Pulmonary artery endothelial cell (primary cell): ENCODE measurements around the gene CRKL. TPM values are rescaled to one million over a fixed set of nuclear protein-coding genes. Genes with fewer than 3 reads are reported as not detected.

Experiments
- DNase-seq: peaks from one replicate; pipeline ENCODE4 v3.0.0-alpha.2; 2011; ENCODE audit warnings: low read depth, low spot score
- total RNA-seq: library from RNA; depleted of rRNA; stranded (reverse); fragments of >200 nt; gene quantifications from 2 replicates; pipeline ENCODE4 v1.2.3, GENCODE V29; 2014

CRKL gene
- total RNA-seq, 1 donor from 2014 or later = 45.7 TPM

DNA sequence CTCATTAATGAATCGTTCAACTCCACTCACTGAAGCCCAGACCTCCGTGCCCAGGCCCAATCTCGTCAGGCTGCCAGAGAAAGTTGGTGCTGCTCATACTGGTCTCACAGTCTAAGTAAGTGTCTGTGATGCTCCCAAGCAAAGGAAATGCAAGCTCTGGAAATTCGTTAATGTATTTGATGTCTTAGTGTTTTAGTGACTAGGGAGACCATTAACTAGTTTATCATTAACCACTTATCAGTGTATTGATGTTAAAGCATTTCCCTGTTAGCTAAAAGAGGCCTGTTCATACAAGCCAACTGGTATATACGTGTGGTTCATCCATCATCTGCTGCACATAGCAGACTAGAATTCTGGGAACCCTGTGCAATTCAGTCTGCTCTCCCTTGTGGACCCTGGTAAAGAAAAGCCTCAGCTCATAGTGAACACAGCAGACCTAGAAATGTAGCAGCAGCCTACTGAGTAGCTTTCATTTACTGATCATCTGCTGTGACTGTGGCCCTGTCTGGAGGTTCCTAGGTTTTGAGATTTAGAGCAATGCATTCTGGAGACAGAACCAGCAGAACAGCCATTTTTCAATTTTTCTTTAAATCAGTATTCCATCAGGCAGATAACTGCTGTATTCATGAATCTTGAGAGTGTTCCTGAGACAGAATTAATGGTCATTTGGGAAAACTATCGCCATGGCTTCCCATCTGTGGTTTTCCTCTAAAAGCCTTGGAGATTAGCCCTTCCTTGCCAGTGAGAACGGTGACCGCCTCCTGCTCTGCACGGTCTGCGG, 34.1 kb downstream of the CRKL start:
- no peak for DNase-seq

DNA sequence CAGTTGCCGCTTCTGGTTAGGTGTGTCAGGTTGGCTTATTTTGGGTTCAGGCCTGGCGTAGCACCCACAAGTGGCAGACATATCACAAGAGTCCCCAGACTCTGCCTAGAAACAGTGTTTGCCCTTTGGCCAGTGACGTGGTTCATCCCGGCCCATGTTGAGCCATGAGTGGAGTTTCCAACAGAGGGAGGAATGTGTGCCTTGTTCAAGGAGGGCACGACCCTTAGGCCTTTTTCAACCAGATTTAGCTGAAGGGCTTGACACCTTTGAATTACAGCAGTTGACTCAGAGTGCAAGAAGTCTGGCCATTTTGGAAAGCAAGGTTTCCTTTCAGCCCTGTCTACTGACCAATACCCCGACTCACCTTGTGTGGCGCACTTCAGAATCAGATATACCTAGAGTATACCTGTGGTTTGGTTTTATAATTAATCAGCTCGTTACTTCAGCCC, 34.7 kb downstream of the CRKL start:
- DNase-seq = no peak

DNA sequence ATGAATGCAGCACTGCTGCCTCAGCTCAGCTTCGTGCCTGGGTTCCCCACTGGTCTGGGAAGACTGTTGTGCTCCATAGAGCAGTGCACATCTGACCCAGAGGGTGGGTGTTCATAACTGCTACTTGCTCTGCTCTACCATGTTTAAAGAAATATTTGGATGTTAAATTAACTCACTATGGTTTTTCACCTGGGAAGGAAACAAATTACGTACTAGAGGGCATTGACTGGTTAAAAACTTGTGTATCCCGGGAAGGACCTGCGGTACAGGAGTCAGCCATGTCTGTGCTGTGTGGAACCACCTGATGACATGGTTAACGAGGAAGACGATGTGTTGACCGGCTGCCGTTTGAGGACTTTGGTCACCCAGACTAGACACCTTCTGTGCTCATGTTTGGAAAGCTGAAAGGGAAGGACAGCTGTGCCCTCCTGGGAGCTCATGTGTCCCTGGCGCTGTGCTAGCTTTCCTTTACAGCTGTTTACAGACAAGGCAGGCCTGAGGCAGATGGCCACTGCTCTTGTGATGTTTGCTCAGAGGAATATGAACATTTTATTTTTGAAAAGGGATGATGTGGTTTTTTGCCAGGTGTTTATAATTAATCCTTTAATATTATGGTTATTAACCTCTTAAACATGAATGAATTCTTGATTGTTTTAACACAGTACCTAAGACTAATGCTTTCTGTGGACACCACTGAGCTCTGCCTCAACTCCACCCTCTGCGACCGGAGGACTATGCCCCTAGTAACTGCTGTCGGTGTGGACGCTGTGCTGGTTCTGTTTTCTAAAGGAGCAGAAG, 35.5 kb downstream of the CRKL start:
- no peak for DNase-seq

DNA sequence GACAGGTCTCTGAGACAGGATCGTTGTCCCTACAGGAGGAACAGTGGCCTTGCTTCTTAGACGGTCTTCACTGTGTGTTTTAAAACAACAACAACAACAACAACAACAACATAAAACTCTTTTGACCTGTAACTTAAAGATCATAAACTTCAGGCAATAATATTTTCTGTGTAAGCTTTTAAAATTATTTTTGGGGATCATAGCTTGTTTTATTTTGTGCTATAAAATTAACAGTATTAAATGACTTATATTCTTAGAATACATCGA, 36.1 kb downstream of the CRKL start:
- no peak for DNase-seq

DNA sequence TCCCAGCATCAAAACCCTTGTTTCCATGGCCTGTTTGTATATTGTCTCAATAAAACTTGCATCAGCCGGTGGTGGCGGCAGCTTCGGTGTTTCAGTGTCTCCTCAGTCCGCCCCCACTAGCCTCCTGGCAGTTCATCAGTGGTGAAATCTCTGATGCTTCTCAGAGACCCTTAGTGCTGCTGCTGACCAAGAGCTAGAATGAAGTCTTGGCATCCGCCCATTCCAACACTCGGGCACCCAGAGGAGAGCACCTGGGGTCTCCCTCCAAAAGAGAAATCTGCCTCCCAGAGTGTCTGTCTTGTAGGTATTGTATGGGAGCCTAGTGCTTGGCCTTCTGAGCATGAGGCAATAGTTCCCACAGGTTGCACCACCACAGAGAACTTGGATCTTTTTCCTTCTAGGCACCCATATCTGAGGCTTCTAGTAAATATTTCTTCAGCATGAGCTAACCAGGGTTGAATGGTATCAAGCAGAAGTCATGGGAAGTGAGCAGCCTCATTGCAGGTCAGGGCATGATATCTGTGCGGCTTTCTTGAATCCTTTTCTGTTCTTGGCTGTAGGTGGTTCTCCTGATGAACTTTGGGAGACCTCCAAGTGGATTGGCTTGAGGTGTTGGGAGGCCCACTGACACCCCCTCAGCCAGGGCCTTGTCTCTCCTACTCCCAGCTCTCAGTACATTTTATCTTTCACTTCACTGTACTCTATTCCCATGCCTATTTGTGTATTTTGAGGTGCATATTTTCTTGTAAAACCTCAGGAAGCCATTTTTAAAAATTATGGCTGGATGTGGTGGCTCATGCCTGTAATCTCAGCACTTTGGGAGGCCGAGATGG, 36.7 kb downstream of the CRKL start:
- DNase-seq = no peak

DNA sequence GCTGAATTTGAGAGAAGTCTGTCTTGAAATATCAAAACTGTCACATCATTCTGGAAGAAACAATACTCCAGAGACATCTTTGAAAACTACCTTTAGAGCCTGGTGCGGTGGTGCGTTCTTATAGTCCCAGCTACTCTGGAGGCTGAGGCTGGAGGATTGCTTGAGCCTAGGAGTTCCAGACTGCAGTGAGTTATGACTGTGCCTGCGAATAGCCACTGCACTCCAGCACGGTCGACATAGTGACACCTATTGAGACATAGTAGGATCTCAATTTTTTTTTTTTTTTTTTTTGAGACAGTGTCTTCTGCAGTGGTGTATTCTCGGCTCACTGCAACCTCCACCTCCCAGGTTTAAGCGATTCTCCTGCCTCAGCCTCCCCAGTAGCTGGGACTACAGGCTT, 38.3 kb downstream of the CRKL start:
- DNase-seq = no peak

DNA sequence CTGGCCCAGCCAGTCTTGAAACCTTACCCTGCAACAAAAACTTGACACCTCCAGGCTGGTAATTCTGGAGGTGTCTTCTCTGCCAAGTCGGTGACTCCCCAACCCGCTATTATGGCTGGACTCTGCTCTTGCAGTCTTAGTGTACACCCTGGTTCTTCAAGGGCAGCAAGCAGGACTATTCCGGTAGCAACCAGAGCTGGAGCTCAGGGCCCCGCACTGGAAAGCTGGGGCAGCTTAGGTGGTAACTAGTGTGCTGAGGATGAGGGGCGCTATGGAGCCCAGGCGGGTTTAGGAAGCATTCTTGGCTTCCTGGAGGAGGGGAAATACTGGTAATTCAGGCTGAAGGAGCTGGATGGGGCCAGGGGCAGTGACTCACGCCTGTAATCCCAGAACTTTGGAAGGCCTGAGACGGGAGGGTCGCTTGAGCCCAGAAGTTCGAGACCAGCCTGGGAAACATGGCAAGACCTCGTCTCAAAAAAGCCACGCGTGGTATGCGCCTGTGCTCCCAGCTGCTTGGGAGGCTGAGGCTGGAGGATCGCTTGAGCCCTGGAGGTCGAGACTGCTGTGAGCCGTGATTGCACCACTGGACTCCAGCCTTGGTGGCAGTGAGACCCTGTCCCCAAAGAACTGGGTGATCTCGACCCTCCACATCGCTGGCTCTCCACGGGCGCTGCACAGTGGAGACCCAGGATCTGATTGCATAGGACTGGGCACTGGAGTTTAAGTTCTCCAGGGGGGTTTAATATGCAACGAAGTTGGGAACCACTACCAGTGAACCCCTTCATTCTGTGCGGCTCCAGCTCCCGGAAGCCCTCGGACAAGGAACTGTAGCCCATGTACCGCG, 39.3 kb downstream of the CRKL start:
- no peak for DNase-seq

DNA sequence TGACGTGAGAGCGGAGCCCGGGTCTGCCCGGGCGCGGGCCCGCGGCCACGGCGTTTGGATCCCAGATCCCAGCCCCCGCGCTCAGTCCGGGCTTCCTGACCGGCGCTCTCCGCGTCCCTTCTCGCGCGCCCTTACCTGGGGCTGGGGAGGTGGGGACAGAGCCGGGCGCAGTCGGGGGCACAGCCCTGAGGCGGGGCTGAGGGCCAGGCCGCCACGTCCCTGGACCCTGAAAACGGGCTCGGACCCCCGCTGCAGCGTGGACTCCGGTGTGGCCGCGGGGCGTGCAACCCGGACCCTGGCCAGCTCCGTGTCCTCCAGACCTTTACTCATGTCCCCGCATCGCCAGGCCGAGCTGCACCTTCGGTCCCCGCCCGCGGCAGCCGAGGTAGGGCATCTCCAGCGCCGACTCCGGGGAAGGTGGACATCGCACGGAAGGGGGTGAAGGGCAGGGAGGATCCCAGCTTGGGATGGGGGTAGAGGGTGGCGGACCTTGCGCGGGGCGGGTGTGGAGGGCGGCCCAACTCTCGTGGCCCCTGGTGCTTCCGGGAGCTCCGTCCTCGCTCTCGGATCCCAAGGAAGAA, 40.0 kb downstream of the CRKL start:
- DNase-seq = no peak

DNA sequence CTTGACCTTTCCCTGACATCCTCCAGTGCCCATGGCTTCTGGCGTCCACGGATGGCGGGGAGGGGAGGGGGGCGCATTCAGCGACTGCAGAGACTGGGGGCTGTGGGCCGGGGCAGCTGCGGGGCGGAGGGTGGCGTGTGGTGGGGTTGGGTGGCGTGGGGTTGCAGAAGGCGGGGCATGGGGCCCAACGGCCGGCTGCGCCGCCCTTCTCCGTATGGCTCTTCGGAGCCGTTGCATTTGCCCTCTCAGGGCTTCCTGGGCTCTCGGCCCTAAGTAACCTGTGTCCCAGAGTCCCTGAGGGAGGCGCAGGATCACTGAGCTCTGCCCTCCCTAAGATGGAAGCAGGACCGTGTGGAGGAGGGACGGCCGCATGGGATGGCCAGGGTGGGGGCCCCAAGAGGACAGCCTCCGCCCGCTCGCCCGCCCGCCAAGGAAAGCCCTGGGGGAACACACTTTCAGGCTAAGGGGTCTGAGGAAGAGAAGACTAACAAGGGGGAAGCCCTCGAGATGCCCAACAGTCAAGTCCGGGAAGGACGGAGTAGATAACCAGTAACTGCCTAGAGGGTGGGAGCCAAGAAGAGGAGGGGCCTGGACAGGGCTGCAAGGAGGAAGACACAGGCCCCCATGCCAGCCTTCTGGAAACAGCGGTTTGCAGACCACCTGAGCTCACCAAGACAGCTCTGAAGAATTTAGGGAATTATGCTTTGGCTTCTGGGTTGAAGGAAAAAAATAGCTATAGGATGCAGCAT, 40.6 kb downstream of the CRKL start:
- DNase-seq = no peak

DNA sequence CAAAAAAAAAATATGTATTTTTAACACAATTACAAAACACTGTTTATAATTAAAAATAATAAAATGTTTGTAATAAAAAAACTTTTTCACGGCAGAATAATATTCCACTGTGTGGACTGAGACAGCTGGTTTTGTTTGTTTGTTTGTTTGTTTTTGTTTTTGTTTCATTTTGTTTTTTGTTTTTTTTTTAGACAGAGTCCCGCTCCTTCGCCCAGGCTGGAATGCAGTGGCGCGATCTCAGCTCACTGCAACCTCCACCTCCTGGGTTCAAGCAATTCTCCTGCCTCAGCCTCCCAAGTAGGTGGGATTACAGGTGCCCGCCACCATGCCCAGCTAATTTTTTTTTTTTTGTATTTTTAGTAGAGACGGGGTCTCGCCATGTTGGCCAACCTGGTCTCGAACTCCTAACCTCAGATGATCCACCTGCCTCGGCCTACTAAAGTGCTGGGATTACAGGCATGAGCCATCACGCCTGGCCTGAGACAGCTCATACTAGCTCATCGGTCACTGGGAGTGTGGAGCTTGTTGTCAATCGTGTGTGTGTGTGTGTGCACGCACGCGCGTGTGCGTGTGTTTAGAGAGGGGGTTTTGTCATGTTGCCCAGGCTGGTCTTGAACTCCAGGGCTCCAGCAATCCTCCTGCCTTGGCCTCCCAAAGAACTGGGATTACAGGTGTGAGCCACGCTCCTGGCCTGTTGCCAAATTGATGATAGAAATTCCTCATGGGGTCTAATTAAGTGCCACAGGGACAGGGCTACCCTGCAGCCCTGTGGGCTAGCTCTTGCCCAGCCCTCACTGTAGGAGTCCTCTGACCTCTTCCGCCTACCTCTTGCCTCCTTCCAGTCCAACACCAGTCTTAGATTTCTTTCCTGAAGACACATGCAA, 42.6 kb downstream of the CRKL start:
- DNase-seq = no peak

DNA sequence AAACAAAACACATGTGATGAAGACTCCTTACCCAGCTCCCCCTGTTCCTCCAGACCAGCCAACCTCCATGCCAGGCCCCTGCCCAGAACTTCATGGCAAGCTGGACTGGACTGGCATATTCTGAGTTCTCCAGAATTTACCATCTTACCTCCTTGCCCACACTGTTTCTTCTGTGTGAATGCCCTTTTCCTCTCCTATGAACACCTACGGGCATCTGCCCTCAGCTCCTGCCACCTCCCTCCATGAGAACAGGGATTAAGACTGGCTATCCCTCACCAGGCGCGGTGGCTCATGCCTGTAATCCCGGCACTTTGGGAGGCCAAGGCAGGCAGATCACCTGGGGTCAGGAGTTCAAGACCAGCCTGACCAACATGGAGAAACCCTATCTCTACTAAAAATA, 43.4 kb downstream of the CRKL start:
- no peak for DNase-seq

DNA sequence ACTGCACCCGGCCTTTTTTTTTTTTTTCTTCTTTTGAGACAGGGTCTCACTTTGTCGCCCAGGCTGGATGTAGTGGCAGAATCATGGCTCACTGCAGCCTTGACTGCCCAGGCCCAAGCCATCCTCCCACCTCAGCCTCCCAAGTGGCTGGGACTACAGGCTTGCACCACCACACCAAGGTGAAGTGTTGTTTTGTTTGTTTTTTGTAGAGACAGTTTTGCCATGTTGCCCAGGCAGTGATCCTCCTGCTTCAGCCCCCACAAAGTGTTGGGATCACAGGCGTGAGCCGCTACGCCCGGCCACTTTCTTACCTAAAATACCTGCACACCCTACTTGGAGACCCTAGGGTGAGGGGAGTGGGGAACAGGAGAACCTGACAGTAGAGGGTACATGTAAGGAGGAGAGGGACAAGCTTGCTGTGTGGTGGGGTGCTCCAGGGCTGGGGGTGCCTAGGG, 45.3 kb downstream of the CRKL start:
- DNase-seq = no peak

DNA sequence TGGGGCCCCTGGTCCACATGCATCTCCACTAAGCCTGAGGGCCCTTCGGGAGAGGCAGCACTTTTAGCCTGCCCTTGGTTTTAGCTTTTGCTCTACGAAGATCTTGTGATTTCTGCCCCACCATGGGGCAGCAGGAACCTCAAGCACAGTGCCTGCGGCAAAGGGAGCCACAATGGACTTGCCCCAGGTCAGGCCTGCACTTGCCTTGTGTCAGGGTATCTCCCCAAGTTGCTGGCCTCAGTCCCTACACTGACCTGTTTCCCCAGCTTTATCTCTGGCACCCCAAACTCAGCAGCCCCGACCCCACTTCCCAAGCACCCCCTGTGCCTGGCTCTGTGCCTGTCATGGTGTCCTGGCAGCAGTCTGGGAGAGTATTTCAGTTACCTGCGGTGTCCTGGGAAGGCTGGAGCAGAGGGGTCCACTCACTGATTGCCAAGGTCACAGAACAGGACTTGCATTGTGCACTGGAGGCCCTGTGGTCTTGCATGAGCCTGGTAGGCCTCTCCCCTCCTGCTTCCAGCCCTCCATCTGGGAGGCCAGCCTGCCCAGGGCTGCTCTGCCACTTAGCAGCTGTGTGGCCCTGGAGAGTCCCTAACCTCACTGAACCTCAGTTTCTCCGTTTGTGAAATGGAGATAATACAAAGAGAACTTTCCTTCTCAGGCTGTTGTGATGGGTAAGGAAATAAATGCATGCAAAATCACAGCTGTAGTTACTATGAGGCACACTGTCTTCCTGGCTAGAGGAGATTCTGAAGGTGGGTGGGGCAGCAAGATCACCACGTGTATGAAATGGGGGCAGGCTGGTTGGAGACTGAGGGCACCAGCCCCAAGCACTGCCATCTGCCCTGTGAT, 46.2 kb downstream of the CRKL start:
- DNase-seq = no peak

DNA sequence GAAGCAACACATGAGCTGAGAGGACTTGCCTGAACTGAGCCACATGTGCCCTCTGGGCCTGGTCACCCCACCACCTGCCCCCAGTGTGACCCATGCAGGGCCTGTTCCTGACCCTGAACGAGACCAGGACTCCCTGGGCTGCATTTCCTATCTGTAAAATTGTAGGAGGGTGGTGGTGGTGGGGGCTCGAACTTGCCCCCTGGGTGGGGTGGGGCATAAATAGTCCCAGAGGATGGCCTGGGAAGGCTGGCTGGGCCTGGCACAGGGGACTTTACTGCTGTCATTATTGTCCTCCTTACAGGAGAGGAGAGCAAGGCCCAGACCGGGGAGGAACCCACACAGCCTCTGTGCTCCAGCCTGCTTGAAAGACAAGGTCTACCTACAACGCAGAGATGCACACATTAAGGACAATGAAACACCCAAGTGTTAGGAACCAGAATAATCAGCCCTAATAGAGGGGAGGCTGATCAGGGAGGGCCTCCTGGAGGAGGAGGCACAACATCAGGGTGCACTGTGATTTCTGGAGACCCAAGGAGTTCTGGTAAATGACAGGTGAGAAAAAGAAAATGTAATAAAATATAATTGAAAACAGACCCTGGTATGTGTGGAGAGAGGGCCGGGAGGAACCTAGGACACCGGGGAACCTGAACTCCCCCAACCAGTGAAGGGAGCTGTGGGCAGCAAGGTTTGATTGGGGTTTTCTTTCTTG, 47.0 kb downstream of the CRKL start:
- DNase-seq = no peak

DNA sequence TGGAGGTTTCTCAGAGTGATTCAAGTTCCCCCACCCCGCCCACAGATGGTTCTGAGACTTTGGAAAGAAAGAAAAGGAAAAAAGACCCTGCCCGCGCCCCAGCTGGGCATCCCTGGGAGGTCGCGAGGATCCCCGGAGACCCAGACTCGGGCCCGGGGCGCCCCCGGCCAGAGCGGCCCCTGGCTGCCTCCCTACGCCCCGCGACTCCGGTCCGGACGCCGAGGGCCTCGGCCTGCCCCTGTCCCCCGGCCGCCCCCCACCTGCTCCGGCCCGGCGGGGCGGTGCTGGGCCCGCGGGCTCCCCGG, 47.5 kb downstream of the CRKL start:
- DNase-seq = no peak

DNA sequence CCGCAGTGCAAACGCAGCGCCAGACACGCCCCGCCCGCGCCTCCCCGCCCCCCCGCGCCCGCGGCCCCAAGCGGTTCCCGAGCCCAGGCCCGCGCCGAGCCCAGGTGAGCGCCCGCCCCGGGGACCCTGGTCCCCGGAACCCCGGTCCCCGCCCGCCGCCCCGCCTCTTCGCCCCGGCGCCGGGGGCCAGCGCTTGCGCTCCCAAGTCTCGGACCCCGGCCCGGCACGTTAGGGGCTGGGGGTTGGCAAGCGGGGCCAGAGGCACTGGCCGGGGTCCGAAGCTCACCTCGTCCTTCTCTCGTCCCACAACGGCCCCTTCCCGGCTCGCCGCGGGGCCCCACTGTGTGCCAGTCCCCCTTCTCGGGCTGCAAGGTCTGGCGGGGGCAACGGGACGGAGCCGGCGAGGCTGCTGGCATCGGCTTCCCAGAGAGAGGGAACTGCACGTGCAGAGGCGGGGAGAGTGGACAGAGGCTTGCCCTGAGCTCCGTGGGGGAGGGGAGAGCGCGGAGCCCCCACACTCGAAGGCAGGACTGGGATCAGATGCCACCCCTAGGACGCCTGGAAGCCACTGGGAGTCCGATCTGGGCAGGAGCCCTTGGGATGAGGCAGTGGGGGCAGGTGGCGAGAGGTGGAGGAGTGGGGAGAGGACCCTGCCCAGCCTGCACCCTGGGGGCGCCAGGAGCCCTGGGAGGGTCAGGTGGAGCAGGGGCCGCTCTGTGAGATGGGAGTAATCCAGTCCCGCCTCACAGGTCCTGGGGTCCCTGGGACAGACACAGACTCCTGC, 48.1 kb downstream of the CRKL start:
- DNase-seq = no peak
